B cell (primary cell): Measurements from ENCODE around the gene PKNOX2.

Experiments
- EZH2 ChIP-seq: IDR thresholded peaks from 2 replicates; pipeline ENCODE4 v1.6.1; 2012; ENCODE audit warnings: borderline replicate concordance, low read depth, mild to moderate bottlenecking, moderate library complexity, low read length; ENCODE audit not compliant: insufficient read depth, poor library complexity, severe bottlenecking
- TF ChIP-seq, protein P1 (sequence below): fragments of 200-600 bp; IDR thresholded peaks from one replicate; pipeline ENCODE4 v1.8.0; 2022; ENCODE audit warnings: antibody characterized with exemption, mild to moderate bottlenecking

DNA sequence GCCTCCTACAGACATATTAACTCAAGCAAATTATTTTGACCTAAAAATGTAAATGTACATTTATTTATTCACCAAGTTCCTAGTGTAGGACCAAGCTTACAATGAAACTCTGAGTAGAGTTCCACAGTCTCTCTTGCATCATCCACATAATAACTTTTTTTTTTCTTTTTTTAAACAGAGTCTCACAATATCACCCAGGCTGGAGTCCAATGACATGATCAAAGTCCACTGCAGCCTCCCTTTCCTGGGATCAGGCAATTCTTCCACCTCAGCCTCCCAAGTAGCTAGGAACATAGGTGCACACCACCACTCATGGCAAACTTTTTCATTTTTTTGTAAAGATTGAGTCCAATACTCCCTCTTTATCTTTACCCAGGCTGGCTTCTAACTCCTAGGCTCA, 303.5 kb downstream of the PKNOX2 start:
- no peak for TF ChIP-seq EZH2
- TF ChIP-seq, protein P1, sequence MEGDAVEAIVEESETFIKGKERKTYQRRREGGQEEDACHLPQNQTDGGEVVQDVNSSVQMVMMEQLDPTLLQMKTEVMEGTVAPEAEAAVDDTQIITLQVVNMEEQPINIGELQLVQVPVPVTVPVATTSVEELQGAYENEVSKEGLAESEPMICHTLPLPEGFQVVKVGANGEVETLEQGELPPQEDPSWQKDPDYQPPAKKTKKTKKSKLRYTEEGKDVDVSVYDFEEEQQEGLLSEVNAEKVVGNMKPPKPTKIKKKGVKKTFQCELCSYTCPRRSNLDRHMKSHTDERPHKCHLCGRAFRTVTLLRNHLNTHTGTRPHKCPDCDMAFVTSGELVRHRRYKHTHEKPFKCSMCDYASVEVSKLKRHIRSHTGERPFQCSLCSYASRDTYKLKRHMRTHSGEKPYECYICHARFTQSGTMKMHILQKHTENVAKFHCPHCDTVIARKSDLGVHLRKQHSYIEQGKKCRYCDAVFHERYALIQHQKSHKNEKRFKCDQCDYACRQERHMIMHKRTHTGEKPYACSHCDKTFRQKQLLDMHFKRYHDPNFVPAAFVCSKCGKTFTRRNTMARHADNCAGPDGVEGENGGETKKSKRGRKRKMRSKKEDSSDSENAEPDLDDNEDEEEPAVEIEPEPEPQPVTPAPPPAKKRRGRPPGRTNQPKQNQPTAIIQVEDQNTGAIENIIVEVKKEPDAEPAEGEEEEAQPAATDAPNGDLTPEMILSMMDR = no peak
